Measurements from ENCODE around the gene FUOM. TPM values are rescaled to one million over a fixed set of nuclear protein-coding genes. Genes with fewer than 3 reads are reported as not detected.

The FUOM gene
- total and polyA plus RNA-seq, 7 donors: 3.0 to 9.1 (median 5.4) TPM

DNA sequence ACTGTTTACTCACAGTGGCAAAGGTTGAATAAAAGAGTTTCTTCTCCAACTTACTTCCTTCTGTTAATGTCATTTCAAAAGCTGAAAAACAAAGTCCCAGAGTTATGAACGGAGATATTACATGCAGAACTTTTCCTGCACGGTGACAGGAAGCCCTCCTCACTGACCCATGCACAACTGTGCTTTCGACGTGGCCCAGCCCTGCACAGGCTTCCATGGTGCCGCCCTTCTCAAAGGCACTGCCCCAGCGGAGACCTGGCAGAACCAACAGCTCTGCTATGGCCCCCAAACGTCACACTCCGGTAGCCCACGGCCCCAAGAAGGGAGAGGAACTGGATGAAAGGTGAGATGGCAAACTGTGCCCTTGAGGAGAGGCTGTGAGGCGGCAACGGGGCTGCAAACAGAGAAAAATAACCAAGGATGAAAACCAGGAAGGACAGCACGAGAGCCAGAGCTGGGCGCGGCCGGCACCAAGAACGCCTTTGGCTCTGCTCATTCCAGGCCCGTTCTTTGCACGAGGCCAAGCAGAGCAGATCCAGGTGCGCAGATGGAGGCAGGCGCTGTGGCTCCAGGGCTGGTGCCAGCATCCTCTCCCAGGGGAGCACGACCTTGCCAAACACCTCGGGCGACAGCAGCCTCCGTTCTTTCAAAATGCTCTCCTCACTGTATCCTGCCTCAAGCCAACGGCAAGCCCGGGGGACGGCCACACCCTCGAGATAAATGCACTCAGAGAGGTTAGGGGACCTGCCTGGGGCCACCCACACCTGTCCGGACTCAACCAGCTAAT lies 7.0 kb upstream of the FUOM start:
- no peak for ATAC-seq
- Histone ChIP-seq H3K9me3 (no peaks in the 10 kb centered on the region), H3K27me3 (ENCODE audit: insufficient read depth in 3 of 3, low read length in 2 of 3) (no peaks in the 10 kb centered on the region), H3K27ac (no peak overlapping the region), H3K4me1 (no peaks in the 10 kb centered on the region), H3K36me3 (ENCODE audit: insufficient read depth in 1 of 2, low read depth in 1 of 2) (peaks cover 4 to 75% of the 10 kb centered on the region in 2 donors), H3K4me3 (no peak overlapping the region)
- 70 to 71% (median 71%) methylated on average over 29 of the region's 29 CpGs for WGBS, 3 donors
- no peak for DNase-seq
- TF ChIP-seq, protein P1, sequence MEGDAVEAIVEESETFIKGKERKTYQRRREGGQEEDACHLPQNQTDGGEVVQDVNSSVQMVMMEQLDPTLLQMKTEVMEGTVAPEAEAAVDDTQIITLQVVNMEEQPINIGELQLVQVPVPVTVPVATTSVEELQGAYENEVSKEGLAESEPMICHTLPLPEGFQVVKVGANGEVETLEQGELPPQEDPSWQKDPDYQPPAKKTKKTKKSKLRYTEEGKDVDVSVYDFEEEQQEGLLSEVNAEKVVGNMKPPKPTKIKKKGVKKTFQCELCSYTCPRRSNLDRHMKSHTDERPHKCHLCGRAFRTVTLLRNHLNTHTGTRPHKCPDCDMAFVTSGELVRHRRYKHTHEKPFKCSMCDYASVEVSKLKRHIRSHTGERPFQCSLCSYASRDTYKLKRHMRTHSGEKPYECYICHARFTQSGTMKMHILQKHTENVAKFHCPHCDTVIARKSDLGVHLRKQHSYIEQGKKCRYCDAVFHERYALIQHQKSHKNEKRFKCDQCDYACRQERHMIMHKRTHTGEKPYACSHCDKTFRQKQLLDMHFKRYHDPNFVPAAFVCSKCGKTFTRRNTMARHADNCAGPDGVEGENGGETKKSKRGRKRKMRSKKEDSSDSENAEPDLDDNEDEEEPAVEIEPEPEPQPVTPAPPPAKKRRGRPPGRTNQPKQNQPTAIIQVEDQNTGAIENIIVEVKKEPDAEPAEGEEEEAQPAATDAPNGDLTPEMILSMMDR (IDR thresholded peaks at IDR 0.05): no peak
- intact Hi-C loops (cut with DNase I): no loop called here

DNA sequence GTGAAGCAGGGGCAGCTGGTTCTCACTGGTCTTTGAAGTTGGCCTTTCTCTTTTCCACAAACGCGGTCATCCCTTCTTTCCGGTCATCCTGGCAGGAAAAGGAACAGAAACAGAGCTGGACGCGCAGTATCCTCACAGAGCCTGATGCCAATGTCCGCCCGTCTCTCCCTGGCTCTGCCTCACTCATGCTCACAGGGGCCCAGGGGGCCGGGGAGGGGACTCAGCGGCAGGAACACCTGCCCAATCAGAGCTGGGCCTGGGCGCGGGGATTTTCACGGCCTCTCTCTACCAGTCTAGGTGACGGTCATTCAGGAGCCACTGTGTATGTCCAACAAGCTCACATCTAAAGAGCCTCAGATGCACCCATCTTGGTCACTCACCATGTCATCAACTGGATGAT lies 5.0 kb upstream of the FUOM start:
- peaks cover 4 to 55% of the 10 kb centered on the region in 2 donors for H3K36me3 ChIP-seq (ENCODE audit: insufficient read depth in 1 of 2, low read depth in 1 of 2)
- no peak for DNase-seq
- intact Hi-C loops (cut with DNase I): no loop called here

DNA sequence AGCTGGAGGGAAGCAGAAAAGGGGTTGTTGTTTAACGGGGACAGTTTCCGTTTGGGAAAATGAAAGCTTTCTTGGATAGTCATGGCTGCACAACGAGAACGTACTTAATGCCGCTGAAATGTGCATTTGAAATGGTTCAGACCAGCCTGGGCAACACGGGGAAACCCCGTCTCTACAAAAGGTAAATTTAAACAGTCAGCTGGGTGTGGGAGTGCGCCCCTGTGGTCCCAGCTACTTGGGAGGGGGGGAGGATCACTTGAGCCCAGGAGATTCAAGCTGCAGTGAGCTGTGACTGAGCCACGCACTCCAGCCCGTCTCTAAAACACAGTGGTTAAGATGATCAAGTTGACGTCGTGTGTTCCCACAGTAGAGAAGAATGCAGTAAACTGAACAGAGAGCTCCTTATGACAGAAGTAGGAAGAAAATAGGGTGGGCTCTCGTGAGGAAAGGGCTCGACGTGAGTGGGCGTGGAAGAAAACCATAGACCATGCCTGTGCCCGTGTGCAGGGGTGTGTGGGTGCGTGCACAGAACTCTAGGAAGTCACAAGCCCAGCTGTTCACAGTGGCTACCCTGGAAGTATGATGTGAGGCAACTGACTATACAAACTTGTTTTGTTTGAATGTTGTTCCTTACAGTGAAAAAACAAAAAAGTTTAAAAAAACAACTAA lies 4.1 kb upstream of the FUOM start:
- Histone ChIP-seq H3K9me3 (no peaks in the 10 kb centered on the region), H3K36me3 (ENCODE audit: insufficient read depth in 1 of 2, low read depth in 1 of 2) (peaks cover 4 to 52% of the 10 kb centered on the region in 2 donors), H3K27ac (no peak overlapping the region), H3K4me3 (no peak overlapping the region), H3K27me3 (ENCODE audit: insufficient read depth in 3 of 3, low read length in 2 of 3) (no peaks in the 10 kb centered on the region), H3K4me1 (no peaks in the 10 kb centered on the region)
- intact Hi-C loops (cut with DNase I): no loop called here
- 75 to 81% (median 76%) methylated on average over 18 of the region's 18 CpGs for WGBS, 3 donors
- no peak for DNase-seq
- TF ChIP-seq, protein P1 (IDR thresholded peaks at IDR 0.05): no peak
- ATAC-seq: no peak

More for the DNA sequence above, 5.0 kb upstream of the FUOM start:
- Histone ChIP-seq H3K4me3 (no peak overlapping the region), H3K4me1 (no peaks in the 10 kb centered on the region), H3K9me3 (no peaks in the 10 kb centered on the region), H3K27ac (no peak overlapping the region), H3K27me3 (ENCODE audit: insufficient read depth in 3 of 3, low read length in 2 of 3) (no peaks in the 10 kb centered on the region)
- 83 to 94% (median 87%) methylated on average over 13 of the region's 13 CpGs for WGBS, 3 donors
- TF ChIP-seq, protein P1 (IDR thresholded peaks at IDR 0.05): no peak
- no peak for ATAC-seq

DNA sequence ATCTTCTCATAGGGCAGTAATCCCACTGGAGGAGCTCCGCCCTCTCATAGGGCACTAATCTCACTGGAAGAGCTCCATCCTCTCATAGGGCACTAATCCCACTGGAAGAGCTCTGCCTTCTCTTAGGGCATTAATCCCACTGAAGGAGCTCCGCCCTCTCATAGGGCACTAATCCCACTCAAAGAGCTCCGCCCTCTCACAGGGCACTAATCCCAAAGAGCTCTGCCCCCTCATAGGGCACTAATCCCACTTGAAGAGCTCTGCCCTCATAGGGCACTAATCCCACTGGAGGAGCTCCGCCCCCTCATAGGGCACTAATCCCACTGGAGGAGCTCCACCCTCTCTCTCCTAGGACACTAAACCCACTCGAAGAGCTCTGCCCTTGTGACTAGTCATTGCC lies 3.4 kb upstream of the FUOM start:
- WGBS, 3 donors: 83 to 87% (median 87%) methylated on average over 5 of the region's 5 CpGs

More for the DNA sequence above, 3.4 kb upstream of the FUOM start:
- Histone ChIP-seq H3K27ac (no peak overlapping the region), H3K27me3 (ENCODE audit: insufficient read depth in 3 of 3, low read length in 2 of 3) (no peaks in the 10 kb centered on the region), H3K9me3 (no peaks in the 10 kb centered on the region), H3K4me3 (no peak overlapping the region), H3K4me1 (peaks cover 4% of the 10 kb centered on the region), H3K36me3 (ENCODE audit: insufficient read depth in 1 of 2, low read depth in 1 of 2) (peaks cover 4 to 45% of the 10 kb centered on the region in 2 donors)
- TF ChIP-seq, protein P1 (IDR thresholded peaks at IDR 0.05): no peak
- intact Hi-C loops (cut with DNase I): no loop called here
- ATAC-seq (no peak), DNase-seq (no peak)
